HG02840 (cell line): ENCODE results near the gene ANXA3.
A peak's percentile ranks its signal among the peaks of the same experiment; 100 is the strongest.

Source experiments
- ATAC-seq: cut with Tn5 transposase; IDR thresholded peaks from one replicate; pipeline ENCODE4 v1.9.1; 2021; ENCODE audit warnings: mild to moderate bottlenecking, moderate library complexity, moderate number of reproducible peaks; ENCODE audit not compliant: unreplicated experiment, low FRiP score

The ANXA3 gene

DNA sequence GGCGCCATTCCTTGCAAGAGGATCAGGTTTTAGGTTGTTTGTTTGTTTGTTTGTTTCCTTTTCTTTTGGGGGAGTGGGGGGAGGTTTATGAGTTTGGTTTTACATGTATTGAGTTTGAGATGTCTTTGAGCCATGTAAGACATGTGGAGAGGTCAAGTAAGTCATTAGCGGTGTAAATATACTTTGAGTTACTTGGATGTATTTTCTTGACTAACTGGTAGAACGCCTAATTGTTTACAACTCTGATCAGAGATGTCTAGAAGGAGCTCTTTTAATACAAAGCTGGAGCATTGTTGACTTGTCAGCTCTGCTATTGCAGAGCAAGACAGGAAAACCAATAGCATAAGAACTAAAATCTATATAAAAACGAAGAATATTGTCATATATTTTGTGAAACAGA, 57.1 kb downstream of the ANXA3 start:
- no peak for ATAC-seq

DNA sequence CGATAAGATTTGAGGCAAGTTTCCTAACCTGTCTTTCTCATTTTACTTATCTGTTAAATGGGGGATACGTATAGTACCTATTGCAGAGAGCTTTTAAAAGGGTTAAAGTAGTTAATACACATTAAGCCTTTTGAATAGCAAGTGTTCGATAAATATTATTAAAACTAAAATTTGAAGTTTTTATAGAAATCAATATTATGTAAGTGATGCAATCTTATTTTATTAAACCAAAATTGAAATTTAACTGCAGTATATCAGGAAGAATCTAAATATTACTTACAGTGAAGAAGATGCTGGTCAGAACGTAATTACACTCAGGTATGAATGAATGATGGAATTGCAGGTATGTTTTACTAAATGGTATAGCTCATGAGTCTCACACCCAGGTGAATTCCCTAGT, 58.0 kb downstream of the ANXA3 start:
- ATAC-seq = no peak

DNA sequence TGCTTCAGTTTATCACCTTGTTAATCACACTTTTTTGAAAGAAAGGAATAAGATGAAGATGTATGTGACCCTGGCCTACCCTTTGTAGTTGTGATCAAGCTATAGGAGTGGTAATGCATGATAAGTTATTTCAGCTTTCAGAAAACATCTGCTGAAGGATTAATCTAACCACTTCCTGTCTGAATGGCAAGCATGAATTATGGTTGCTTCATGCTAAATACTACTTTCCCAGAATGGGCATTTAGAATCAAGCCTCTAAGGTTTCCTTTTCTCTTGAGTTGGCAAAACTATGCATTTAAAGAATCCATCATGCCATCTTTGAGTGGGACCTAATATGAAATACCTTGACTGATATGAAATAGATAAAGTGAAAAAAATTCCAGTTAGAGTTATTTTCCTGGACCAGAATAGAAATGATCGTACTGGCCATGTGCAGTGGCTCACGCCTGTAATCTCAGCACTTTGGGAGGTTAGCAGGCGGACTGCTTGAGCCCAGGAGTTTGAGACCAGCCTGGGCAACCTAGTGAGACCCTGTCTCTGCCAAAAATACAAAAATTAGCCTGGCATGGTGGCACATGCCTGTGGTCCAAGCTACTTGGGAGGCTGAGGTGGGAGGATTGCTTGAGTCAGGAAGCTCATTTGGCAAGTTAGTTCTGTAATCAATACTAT, 59.1 kb downstream of the ANXA3 start:
- ATAC-seq = no peak

DNA sequence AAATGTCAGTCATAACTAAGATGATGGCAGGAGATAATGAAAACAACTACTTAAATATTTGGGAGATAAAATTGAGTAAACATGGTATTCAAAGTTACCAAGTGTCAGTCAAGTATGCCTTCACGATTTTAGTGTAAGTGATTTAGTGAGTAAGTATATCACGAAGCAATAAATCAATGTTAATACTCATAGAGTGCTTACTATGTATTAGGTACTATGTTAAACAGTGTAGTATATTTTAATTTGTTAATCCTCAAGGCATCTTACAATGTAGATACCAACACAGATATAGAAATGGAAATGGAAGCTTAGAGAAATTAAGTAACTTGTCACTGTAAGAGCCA, 59.6 kb downstream of the ANXA3 start:
- no peak for ATAC-seq

- no peak for ATAC-seq
These were observed 61.0 kb downstream of the ANXA3 start for GRCh38 chr4:78612398-78613178.

GRCh38 chr4:78613522-78614321, 62.2 kb downstream of the ANXA3 start:
- ATAC-seq = peak; percentile 73

DNA sequence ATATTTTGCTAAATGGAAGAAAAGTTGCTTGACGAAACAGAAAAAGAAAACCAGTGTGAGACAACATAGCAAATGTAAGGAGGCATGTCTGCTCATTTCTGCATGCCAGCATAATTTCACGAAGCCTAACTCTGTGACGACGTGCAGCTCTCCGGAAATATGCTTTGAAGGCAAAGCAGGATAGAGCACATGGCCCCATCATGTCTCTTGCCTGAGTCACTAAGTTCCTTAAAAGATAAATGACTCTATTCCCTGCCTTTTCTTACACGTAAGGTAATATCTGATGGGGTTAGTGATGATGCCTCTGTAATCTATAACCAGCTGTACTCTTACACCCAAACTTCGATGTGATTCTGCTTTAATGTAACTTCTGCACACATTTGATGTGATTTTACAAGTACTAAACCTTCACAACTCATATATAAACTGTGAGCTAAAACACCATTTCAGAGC, 64.5 kb downstream of the ANXA3 start:
- ATAC-seq = no peak

DNA sequence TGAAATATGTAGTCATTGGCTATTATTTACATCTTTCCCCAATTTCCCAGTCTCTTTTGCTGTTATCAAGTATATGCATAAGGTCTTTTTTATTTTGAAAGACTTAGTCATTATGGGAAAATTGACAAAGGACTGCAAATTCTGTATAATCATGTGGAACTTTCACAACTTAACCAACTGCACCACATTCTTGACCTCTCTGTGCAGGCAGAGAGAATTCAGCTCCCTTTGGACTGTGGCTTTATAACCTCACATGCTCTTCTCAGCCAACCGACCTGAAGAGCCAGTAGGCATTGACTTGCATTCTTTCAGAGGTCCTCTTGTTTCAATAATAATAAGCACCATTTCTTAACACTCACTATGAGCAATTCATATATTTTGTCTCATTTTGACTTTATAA, 66.9 kb downstream of the ANXA3 start:
- no peak for ATAC-seq

- ATAC-seq = no peak
These were observed 69.8 kb downstream of the ANXA3 start for GRCh38 chr4:78621395-78621794.

DNA sequence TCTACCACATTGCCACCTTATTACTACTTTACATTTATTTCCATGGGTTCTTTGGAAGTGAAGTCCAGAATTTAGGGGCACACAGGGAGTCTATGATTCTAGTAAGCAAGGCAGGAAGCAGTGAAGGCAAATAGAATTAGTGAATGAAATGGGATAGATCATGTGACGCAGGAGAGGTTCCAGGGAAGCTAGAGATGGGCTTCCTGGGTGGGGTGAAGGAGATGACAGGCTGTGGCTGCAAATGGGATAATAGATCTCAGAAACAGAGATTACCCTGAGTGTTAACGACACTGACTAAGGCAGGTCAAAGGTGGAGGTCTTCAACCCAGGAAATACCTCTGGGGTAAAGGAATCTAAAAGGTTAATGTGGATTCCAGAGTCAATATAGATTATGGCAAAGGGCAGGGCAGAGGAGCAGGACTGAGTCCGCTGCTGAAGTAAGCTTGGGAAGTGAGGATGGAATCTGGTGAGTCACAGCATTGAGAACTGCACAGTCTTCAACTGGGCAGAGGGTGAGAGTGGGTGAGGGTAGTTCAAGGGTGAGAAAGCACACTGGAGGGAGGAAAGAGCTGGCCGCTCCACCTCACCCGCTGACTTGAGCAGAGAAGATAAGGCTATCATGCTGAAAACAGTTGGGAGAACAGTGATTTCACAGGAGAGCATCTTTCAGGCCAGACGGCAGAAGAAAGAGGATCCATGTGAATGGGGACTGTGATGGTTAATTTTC, 70.8 kb downstream of the ANXA3 start:
- no peak for ATAC-seq

DNA sequence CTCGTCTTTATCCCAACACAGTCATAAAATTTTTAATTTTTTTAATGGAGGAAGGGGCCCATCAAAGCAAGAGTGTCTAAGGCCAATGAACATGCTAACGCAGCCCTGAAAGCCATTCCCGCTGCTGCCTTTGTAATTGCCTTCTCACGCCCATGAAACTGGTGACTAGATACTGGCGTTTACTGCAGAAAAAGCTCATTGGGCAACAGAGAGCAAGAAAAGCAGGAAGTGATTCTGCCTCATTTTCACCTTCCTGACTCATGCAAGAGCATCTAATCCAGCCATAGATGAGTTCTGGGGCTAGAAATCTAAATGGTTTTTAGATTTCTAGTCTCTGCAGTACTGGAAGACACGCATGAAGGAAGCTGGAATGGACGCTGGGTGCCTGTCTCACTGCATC, 72.5 kb downstream of the ANXA3 start:
- no peak for ATAC-seq

GRCh38 chr4:78625073-78625472, 73.5 kb downstream of the ANXA3 start:
- no peak for ATAC-seq

DNA sequence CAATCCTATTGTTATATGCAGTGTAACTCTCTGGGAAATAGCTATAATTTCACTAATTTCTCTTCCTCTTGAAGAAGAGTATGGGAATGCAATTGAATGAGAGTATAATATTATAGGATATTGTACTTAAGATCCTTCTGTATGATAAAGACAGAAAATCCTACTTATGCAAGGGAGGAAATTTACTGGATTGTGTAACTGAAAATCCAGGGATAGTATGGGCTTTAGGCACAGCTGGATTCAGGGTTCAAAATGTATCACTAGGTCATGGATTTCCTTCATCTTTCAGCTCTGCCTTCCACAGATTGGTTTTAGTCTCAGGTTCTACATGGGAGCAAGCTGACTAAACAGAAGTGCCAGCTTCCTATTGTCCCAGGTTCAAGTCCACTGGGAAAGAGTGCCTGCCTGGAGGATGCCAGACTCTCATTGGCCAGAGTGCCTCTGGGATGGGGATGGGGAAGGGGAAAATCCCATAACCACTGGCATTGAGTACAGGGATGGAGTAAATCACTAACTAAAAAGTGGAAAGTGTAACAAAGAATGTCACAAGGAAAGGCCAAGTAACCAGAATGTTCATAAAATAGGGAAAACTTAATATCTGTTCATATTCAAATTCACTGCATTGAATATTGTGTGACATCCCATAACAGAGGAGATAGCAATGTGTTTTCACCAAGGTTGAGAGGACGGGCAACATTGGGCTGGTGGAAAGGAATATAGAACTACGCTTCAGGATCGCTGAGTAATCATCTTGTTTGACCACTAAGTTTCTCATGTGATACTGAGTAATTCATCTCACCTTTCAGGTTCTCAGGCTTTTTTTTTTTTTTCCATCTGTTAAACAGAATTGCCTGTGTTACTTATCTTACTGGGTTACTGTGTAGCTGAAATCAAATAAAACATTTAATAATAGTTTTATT, 75.7 kb downstream of the ANXA3 start:
- ATAC-seq = no peak

- ATAC-seq = no peak
These were observed 76.6 kb downstream of the ANXA3 start for GRCh38 chr4:78627966-78628678.

DNA sequence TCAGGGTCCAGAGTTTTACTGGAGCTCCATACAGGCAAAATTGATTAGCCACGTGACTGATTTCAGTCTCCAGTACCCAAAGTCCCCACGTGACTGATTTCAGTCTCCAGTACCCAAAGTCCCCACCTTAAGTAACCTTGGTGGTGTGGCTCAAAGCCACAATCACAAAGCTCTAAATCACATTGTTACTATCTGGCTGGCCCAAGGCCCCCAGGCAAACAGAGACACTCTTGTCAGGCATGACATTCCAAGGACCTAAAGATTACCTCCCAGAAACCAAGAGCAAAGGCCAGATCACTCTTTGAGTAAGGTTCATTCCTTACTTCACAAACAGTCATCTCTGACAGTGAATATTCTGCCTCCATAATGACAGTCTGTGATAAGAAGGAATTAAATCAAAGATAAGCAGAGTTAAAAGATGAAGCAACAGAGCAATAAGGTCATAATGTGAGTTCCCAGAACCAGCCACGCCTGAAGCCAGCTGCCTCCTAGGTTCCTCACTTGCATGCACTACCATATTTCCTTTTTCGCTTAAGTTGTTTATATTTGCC, 78.5 kb downstream of the ANXA3 start:
- no peak for ATAC-seq

DNA sequence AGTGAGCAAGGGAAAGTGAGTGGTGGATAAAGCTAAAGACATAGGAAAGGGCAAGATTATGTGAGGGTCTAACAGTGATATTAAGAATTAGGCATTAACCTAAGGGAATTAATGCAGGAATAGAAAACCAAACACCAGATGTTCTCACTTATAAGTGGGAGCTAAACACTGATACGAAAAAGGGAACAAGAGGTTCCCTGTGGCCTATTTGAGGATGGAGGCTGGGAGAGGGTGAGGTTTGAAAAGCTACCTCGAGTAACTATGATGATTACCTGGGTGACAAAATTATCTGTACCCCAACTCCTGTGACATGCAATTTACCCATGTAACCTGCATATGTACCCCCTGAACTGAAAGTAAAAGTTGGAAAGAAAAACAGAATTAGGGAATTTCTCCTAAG, 79.0 kb downstream of the ANXA3 start:
- ATAC-seq = no peak

DNA sequence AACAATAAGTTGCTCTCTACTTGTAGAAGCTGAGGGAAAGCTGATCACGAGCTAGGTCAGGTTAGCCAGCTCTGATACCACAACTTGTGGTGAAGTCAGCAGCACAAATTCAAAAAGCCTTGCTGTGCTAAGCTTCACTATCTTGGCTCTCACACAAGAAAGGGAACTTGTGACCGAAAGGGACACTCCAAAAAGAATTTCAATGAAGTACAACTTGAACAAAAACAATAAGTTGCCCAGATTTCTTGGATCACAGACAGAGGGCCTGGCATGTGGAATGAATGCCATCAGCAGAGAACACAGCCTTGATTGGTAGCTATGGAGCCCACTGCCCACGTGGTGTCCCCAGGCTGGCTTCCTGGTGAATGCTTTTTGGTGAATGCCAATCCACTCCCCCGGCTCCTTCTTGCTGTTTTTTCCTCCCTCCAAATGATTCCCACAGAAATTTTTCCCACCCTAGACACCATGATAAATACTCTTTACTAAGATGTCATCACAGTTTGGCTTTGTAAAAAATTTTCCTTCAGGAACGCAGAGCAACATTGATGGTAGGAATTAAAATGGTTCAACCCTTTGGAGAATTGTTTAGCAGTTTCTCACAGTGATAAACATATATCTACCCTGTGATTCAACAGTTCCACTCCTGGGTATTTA, 82.6 kb downstream of the ANXA3 start:
- no peak for ATAC-seq
